Measurements from ENCODE around the gene RPL12. TPM values are rescaled to one million over a fixed set of nuclear protein-coding genes. Genes with fewer than 3 reads are reported as not detected.

RPL12 gene
- polyA plus RNA-seq, 1 donor: 1,367 TPM

DNA sequence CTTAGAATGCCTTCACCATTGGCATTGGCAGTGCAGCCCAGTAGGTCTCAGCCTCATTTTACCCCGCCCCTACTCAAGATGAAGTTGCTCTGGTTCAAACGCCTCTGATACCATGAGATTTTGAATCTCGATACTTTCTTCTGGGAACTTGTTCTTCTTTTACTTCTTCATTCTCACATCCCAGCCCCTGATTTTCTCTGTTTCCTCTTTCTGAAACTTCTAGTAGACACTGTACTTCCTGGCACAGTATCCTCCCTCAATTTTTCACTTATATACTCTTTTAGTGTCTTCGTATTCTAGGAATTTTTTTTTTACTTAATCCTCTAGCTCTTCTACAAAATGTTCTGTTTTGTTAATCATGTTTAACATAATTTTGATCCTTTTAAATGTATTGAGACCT, 40.1 kb downstream of the RPL12 start:
- no peak for DNase-seq

GRCh38 chr9:127407492-127407843, 43.7 kb downstream of the RPL12 start:
- DNase-seq: no peak

DNA sequence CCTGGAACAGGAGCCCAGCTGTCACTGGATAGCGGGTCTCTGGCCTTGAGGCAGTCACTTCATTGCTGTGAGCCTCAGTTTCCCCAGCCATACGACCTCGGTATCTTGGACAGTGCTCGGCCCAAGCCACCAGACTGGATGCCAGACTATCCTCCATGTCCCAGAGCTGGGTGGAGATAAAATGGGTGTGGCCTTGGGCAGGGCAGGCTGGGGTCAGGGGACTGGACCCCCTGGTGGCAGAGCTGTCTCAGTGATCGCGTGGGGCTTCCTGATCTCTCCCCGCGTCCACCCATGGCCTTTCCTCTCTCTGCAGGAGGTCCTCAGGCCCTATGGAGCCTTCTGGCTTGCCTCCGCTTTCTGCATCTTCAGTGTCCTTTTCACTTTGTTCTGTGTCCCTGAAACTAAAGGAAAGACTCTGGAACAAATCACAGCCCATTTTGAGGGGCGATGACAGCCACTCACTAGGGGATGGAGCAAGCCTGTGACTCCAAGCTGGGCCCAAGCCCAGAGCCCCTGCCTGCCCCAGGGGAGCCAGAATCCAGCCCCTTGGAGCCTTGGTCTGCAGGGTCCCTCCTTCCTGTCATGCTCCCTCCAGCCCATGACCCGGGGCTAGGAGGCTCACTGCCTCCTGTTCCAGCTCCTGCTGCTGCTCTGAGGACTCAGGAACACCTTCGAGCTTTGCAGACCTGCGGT, 44.3 kb downstream of the RPL12 start:
- DNase-seq: no peak

DNA sequence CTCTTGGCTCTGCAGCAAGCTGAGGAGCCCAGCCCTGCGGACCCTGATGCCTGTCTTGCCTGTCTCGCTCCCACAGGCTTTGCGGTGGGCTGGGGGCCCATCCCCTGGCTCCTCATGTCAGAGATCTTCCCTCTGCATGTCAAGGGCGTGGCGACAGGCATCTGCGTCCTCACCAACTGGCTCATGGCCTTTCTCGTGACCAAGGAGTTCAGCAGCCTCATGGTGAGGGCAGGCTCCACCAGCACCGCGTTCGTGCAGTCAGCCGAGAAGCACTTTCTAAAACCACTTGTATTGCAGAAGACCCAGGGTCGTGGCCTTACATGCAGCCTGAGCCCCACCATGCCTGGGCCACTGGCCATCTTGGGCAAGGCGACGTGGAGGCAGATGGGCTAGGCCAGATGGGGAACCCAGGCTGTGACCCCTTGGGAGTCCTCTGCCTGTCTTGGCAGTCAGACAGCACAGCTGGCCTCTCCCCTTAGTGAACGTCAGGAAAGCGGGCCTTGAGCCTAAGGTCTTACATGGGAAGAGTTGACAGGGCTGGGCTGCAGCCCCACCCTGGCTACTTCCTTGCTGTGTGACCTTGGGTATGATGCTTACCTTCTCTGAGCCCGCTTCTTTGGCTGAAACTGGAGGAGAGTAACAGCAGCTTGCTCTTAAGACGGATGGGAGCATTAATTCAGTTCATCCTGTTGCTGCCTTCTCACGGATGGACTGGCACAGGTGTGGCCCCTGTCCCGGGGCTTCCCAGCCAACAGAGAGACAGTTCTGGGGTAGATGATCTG, 45.7 kb downstream of the RPL12 start:
- DNase-seq: no peak

DNA sequence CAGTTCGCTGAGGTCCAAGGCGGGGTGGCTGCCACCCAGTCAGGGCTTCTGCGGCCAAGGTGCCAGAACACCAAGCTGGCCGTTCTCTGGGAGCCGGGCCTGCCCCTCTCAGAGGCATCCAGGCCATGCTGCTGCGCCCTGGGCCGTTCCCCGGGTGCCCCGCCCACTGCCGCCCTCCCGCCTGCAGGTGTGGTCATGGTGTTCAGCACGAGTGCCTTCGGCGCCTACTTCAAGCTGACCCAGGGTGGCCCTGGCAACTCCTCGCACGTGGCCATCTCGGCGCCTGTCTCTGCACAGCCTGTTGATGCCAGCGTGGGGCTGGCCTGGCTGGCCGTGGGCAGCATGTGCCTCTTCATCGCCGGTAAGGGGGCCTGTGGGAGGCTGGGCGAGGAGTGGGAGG, 46.6 kb downstream of the RPL12 start:
- no peak for DNase-seq

DNA sequence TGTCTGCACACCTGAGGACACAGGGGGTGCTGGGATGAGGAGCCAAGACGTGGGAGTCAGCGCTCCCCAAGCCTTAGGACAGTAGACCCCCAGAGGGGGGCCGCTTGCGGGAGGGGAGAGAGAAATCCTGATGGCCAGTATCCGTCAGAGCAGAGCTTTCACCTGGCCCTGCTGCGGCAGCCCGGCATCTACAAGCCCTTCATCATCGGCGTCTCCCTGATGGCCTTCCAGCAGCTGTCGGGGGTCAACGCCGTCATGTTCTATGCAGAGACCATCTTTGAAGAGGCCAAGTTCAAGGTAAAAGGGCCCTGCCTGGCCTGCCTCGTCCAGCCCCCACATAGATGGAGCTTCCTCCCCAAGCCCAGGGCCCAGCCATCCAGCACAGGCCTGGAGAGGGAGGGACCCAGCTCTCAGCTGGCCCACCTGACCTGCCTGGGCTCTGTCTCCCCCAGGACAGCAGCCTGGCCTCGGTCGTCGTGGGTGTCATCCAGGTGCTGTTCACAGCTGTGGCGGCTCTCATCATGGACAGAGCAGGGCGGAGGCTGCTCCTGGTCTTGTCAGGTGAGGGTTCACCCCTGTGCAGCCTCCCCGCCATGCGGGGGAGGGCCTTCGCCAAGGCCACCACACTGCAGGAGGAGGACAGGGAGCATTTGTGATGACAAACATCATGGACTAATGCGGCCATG, 47.6 kb downstream of the RPL12 start:
- DNase-seq: no peak

- DNase-seq: no peak
Observed at GRCh38 chr9:127402401-127403090, 48.7 kb downstream of the RPL12 start.

DNA sequence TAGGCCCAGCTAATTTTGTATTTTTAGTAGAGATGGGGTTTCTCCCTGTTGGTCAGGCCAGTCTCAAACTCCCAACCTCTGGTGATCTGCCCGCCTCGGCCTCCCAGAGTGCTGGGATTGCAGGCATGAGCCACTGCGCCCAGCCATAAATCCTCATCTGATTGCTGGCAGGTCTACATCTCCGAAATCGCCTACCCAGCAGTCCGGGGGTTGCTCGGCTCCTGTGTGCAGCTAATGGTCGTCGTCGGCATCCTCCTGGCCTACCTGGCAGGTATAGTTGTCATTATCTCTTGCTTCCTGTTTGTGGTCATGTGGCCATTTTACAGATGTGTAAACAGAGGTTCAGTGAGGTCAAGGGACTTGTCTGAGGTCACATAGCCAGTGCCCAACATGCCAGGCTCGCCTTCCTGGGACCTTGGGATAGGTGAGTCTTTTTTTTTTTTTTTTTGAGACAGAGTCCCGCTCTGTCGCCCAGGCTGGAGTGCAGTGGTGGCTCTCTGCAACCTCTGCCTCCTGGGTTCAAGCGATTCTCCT, 51.4 kb downstream of the RPL12 start:
- no peak for DNase-seq

GRCh38 chr9:127398715-127399400, 52.3 kb downstream of the RPL12 start:
- no peak for DNase-seq

DNA sequence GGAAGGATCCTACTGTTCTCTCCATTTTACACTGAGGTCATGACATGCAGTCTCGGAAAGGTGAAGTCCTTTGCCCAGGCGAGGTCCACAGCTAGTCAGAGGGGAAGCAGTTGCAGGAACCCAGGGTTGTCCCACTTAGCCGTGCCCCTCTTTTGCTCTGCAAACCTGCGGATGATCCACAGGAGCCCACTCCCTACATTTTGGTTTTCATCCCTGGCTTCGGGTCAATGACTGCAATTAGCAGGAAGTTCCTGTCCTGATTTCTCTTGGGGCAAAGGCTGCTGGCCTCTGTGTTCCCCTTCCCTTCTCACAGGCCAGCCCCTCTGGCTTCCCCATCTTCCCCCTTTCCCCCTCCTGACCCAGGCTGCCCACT, 52.9 kb downstream of the RPL12 start:
- no peak for DNase-seq

Other genes with a start within 250 kb of the RPL12 start
- gene GARNL3, start 186.6 kb downstream of the RPL12 start, polyA plus RNA-seq (ENCODE audit: insufficient read length): 19.8 TPM
- gene SLC2A8, start 54.2 kb downstream of the RPL12 start, polyA plus RNA-seq (ENCODE audit: insufficient read length): 19.9 TPM
- gene ZNF79, start 27.0 kb downstream of the RPL12 start, polyA plus RNA-seq (ENCODE audit: insufficient read length): 6.9 TPM
- 18.1 TPM for gene LRSAM1, start 104 bp upstream of the RPL12 start, polyA plus RNA-seq (ENCODE audit: insufficient read length)
- gene STXBP1, start 160.9 kb upstream of the RPL12 start, polyA plus RNA-seq (ENCODE audit: insufficient read length): 32.2 TPM